ENCODE data around the gene CALN1.

DNA sequence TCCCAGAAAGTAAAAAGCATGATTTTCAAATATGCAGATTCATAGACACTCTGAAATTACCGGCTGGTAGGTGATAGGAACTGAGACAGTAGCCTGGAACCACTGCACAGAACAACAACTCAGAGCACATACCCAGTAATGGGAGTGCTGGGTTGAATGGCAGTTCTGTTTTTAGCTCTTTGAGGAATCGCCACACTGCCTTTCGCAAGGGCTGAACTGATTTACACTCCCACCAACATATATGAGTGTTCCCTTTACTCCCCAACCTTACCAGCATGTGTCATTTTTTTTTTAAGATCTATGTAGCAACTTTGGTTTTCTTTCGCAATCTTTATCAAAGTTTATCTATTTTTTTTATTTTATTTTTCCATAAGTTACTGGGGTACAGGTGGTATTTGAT, 358.8 kb downstream of the CALN1 start:
- TF ChIP-seq, protein P1, sequence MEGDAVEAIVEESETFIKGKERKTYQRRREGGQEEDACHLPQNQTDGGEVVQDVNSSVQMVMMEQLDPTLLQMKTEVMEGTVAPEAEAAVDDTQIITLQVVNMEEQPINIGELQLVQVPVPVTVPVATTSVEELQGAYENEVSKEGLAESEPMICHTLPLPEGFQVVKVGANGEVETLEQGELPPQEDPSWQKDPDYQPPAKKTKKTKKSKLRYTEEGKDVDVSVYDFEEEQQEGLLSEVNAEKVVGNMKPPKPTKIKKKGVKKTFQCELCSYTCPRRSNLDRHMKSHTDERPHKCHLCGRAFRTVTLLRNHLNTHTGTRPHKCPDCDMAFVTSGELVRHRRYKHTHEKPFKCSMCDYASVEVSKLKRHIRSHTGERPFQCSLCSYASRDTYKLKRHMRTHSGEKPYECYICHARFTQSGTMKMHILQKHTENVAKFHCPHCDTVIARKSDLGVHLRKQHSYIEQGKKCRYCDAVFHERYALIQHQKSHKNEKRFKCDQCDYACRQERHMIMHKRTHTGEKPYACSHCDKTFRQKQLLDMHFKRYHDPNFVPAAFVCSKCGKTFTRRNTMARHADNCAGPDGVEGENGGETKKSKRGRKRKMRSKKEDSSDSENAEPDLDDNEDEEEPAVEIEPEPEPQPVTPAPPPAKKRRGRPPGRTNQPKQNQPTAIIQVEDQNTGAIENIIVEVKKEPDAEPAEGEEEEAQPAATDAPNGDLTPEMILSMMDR (IDR thresholded peaks at IDR 0.05): no peak
- TF ChIP-seq EP300 (IDR thresholded peaks at IDR 0.05) (no peak), POLR2A (IDR thresholded peaks at IDR 0.05) (no peak)
